Posterior cingulate gyrus (tissue), 11 donors: ENCODE results near the gene MAN2C1.
"Not testable (repeated sequence)": the region's sequence is repeated elsewhere in the genome, so short reads cannot be mapped to it uniquely, and the experiment has no call there.

Experiments used
- DNase-seq, 10 donors: peaks; one replicate each; pipeline versions ENCODE4 v3.0.0 to v3.0.0-alpha.2; 2020 to 2021; ENCODE audit warnings: mixed read lengths in 3 of 10
- intact Hi-C: fragments of 100-400 bp; cut with DNase I; formaldehyde crosslinking; loops from one replicate; pipeline ENCODE4 v1.15.1; 2023

Gene MAN2C1

GRCh38 chr15:75321711-75322110 lies 46.7 kb downstream of the MAN2C1 start:
- intact Hi-C loops: no loop called here
- DNase-seq: no peak

- DNase-seq, intact Hi-C loops: not testable (repeated sequence)
Measured at GRCh38 chr15:75319231-75319897, 49.0 kb downstream of the MAN2C1 start.

- DNase-seq: no peak
- intact Hi-C loops: no loop called here
Measured at GRCh38 chr15:75314552-75315290, 53.7 kb downstream of the MAN2C1 start.

GRCh38 chr15:75313116-75313845 lies 55.1 kb downstream of the MAN2C1 start:
- peak in 1 of 10 donors; percentile 43 for DNase-seq
- intact Hi-C loops: no loop called here

- DNase-seq, intact Hi-C loops: not testable (repeated sequence)
Measured at GRCh38 chr15:75312548-75312947, 55.9 kb downstream of the MAN2C1 start.

- intact Hi-C loops: loop anchor here (10.0 kb wide), 1 partner anchor 65 kb away; no protein-coding TSS in a partner anchor
- DNase-seq: no peak
Measured at GRCh38 chr15:75309711-75310110, 58.7 kb downstream of the MAN2C1 start.

- DNase-seq: peak in 4 of 10 donors; percentile 15 to 79 (median 52)
- intact Hi-C loops: loop anchor here (10.0 kb wide), 1 partner anchor 63 kb away; no protein-coding TSS in a partner anchor
Measured at GRCh38 chr15:75307778-75308390, 60.5 kb downstream of the MAN2C1 start.

- intact Hi-C loops: loop anchor here (10.0 kb wide), 1 partner anchor 61 kb away; no protein-coding TSS in a partner anchor
- DNase-seq: no peak
Measured at GRCh38 chr15:75306188-75306587, 62.2 kb downstream of the MAN2C1 start.
